GM21528 (cell line): Measurements from ENCODE around the gene GOLGB1.
"Not testable (repeated sequence)": the region's sequence is repeated elsewhere in the genome, so short reads cannot be mapped to it uniquely, and the experiment has no call there.

Experiments
- ATAC-seq: cut with Tn5 transposase; IDR thresholded peaks from one replicate; pipeline ENCODE4 v1.9.1; 2021; ENCODE audit warnings: mild to moderate bottlenecking, moderate library complexity; ENCODE audit not compliant: unreplicated experiment, low FRiP score

The GOLGB1 gene

DNA sequence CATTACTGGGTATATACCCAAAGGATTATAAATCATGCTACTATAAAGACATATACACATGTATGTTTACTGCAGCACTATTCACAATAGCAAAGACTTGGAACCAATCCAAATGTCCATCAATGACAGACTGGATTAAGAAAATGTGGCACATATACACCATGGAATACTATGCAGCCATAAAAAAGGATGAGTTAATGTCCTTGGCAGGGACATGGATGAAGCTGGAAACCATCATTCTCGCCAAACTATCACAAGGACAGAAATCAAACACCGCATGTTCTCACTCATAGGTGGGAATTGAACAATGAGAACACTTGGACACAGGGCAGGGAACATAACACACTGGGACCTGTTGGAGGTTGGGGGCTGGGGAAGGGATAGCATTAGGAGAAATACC, 6.4 kb downstream of the GOLGB1 start:
- not testable (repeated sequence) for ATAC-seq

DNA sequence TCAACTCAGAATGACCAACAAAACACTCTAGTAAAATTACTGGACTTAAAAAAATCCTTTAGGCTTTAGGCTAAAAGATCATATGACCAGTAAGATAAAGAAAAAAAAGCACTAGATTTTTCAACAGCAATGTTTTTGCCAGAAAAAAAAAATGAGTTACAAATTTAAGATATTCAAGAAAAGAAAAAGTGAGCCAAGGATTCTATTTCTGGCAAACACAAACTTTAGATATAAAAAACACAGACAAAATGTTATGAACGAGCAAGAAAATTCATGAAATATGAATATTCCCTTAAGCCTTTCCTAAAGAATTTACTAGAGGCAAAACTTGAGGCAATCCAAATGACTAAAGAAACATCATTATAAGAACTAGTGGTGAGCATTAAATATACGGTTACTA, 8.6 kb downstream of the GOLGB1 start:
- no peak for ATAC-seq

DNA sequence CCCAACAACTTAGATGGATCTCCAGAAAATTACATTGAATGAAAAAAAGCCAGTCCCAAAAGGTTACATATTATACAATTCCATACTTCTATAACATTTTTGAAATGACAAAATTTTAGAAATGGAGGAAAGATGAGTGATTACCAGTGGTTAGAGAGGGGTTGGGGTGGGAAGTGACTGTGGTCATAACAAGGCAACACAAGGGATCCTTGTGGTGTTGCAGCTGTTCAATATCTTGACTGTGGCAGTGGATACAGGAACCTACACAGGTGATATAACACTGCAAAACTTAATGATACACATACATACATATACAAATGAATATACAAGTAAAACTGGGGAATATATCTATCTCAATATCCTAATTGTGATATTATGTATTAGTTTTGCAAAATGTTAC, 9.6 kb downstream of the GOLGB1 start:
- no peak for ATAC-seq

DNA sequence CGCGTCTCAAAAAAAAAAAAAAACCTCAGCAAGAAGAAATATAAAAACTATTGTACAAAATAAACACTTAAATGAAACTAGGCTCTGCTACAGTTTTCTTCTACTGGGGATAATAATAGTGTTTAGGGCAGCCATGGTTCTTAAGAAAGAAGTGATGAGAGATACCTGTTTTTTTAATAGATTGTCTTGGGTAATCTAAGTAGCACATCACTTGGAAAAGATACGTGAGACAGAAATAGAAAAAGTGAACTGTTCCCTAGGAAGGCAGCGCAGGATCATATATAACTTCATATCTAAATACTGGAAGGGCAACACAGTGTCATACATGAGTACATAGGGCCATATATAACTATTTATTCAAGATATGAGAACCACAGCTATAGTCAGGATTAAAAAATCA, 11.9 kb downstream of the GOLGB1 start:
- no peak for ATAC-seq

DNA sequence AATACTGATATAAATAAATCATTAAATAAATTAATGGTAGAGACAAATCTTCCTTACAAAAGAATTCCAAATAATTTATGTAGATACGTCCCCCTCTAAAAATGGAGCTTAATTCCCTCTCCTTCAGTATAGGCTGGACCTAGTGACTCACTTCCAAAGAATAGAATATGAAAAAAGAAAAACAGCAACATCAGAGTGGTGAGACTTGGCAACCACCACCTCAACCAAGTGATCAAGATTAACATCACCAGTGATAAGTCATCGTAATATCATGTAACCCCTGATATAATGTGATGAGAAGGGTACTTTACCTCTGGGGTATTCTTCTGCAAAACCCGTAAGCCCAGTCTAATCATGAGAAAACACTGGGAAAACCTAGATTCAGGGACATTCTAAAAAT, 13.4 kb downstream of the GOLGB1 start:
- no peak for ATAC-seq

DNA sequence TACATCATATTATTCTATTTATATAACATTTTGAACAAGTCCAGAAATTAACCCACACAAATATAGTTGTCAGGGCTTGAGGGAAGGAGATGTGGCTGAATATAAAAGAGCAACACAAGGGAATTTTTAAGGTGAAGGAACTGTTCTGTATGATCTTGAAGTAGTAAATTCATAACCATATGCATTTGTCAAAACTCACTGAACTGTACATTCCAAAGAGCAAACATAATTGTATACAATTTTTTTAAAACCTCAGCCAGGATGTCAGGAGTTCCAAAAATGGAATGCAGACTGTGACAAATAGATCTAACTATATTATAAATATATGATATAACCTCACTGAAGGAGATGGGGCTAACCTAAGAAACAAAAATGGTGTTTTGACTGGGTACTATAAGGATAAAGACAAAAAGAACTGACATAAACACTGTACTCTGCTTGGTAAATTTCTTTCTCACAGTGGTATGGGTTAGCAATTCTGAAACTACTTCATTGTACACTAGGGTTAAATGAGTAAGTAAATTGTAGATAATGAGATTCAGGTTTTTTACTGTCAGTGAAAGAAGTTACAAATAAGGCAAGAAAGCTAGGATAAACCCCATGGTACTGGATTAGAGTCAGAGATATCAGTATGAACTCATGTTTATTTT, 14.4 kb downstream of the GOLGB1 start:
- peak; percentile 91 for ATAC-seq

DNA sequence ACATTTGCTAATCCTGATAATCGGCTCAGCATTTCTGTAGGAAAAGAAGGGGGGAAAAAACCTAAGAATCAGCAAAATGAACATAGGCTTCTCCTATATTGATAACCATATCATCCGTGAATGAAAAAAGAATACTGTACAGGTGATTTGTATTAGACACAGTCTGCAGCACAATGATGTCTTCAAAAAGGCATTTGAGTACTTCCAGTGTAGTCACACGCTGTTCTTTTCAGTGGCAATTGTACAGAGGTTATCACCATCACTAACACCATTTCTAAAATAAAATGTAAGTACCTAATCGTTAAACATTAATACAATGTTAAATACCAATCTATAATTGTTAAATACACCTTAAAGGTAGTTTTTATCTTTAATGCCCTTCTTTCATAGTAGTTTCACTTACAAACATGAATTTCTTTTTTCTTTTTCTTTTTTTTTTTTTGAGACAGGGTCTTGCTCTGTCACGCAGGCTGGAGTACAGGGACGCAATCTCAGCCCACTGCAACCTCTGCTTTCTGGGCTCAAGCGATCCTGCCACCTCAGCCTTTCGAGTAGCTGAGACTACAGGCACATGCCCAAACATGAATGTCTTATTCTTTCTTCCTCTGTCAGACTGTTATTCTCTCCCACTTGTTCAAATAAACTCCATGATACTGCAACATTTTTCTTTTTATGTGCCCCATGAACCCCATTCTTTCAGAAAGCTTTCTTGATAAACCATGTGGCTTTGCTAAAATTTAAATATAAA, 18.4 kb downstream of the GOLGB1 start:
- no peak for ATAC-seq

DNA sequence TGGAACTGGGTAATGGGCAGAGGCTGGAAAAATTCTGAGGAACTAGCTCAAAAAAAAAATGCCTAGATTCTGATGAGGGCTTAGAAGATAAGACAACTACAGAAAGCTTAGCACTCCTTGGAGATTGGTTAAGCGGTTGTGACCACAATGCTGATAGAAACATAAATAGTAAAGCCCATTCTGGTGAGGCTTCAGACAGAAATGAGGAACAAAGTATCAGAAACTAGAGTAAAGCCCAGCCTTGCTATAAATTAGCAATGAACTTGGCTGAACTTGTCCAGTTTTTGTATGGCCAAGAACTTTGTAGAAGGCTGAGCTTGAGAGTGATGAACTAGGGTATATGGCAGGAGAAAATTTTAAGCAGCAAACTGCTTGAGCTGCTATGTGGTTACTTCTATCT, 25.4 kb downstream of the GOLGB1 start:
- ATAC-seq, result peak; percentile 88

DNA sequence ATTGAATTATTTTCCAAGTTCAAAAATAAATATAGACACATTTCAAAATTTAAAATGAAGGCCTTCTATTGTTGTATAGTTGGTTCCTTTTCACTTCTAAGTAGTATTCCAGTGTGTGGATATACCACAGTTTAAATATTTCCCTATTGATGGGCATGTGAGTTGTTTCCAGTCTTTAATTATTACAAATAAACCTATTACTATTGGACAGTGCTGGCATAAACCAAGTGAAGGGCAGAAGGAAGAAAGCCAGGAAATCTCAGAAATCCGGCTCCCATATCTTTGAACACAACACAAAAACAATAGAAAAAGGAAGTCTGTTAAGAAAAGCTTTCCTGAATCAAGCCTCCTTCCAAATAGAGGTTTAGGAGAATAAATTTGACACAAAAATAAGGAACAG, 26.1 kb downstream of the GOLGB1 start:
- ATAC-seq, result no peak

DNA sequence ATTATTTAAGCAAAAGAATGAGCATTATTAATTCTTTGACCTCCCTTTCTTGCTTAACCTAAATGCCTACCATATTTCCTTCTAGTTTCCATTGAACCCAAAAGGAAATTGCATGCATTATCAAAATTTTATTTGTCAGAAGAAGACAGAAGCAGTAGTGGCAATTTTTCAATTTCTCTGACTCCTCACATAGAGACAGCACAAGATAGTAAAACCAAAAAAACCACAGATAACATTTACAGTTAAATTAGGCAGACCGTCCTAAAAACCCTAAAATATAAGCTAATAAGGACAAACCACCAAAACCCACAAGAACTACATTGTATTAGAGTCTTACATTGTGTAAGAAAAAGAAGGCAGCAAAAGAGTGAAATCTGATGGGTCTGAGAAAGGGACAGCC, 27.1 kb downstream of the GOLGB1 start:
- ATAC-seq, result no peak

DNA sequence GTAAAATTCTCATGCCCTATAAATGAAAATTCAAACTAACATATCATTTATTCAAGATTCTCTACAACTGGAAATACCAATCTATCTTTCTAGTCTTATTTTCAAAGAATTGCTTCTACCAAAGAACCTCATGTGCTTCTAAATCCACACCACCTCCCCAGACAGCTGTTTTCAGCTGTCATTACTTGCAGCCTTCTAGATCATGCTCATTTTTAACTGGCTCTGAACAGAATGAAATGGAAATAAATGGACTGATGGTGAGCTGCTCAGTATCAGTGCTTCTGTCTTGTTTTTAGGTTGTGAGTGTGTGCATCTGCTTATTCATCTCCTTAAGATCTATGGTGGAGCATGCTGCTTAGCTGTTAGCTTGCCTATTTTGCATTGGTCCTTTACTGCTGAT, 29.4 kb downstream of the GOLGB1 start:
- ATAC-seq, result no peak

DNA sequence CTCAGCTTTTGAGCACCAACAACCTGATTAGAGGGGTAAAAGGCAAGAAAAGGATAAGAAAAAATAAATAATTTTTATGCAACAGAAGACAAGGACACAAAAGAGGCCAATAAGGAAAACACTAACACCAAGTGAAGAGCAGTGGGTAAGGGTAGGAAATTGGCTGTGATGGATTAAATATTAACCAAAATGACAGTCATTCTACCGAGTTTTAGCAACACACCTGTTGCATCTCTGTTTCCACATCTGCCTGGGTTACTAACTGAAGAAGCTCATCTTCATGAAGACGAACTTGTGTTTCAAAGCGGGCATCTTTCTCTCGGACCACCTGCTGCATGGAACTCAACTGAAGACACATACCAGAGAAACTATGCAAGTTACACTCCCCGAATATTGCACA, 30.1 kb downstream of the GOLGB1 start:
- no peak for ATAC-seq

DNA sequence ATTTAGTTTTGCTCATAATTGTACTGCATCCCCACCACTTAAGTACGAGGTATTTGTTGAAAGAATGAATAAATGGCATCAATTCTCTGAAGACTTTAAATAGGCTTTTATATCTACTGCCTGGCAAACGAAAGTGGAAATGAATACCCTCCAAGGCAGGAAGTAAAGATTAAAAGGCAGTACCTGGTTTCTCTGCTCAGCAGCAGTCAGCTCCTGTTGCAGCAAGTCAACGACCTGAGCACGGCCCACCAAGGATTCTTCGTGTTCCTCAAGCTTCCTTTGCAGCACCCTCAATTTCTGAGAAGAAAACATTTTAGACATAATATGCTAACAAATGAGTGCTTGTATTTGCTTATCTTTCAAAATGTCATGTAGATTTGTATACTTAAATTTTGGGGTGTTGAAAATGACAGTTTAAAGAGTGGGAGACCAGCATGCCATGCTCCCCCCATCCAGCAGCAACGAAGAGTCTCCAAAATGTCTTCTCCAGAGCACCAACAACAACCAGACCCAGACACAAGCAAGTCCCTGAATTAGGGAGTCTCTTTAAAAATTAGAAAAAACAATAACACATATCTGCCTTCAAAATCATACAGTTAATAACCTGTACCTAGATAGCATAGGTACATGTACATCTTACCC, 31.2 kb downstream of the GOLGB1 start:
- ATAC-seq, result no peak

DNA sequence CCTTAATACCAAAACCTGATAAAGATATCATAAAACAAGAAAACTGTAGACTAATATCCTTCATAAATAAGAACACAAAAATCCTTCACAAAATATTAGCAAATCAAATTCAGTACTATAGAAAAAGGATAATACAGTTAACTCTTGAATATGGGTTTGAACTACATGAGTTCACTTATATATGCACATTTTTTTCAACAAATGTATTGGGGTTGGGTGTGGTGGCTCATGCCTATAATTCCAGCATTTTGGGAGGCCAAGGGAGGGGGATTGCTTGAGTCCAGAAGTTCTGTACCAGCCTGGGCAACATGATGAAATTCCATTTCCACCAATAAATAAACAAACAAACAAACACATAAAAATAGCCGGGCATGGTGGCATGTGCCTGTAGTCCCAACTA, 39.2 kb downstream of the GOLGB1 start:
- no peak for ATAC-seq

DNA sequence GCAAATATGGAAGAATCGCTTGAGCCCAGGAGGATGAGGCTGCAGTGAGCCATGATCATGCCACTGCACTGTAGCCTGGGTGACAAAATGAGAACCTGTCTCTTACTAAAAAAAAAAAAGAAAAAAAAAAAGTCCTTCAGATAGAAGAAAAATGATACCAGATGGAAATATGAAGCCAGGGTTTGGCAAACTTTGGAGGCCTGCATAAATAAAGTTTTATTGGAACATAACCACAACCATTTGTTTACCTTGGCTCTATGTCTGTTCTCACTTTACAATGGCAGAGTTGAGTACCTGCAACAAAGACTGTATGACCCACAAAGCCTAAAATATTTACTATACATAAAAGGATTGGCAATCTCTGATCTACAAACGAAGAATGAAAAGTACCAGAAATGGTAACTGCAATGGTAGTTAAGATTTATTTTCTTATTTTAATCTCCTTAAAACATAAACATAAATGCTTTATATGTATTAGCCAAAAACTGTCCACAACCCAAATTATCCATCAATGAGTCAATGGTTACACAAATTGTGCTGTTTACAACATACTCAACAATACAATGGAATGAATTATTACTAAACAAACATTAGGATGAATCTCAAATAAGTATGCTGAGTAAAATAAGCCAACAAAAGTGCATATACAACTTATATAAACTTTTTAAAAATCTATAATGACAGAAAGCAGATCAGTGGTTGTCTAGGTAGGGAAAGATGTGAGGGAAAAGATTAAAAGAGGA, 41.8 kb downstream of the GOLGB1 start:
- ATAC-seq, result no peak

DNA sequence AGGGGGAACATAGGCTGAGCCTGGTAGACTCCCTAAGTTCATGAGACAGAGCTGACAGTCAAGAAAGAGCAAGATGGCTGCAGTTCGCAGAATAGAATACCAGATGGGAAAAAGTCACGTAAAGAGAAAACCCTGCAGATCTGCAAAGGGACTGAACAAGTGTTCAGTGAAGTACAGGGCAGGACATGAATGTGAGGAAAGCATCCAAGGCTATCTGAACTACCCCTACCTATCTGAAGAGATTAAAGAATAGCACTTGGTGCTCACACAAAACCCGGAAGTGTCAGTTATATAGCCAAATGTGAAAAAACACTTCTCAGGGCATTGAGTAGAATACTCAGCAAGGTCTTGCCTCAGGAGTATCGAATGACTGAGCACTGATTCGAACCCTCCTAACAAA, 44.0 kb downstream of the GOLGB1 start:
- ATAC-seq, result no peak

DNA sequence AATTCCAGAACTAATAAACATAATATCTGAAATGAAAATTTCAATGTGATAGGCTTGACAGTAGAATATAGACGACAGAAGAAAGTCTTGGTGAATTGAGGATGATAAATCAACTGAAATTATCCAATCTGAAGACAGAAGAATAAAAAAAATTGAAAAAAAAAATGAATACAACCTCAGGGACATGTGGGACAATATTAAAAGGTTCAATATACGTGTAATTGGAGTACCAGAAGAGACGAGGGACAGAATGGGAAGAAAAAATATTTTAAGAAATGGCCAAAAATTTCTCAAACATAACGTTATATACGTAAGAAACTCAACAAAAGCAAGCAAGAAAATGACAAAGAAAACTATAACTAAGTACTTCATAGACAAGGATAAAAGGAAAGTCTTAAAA, 45.6 kb downstream of the GOLGB1 start:
- no peak for ATAC-seq

DNA sequence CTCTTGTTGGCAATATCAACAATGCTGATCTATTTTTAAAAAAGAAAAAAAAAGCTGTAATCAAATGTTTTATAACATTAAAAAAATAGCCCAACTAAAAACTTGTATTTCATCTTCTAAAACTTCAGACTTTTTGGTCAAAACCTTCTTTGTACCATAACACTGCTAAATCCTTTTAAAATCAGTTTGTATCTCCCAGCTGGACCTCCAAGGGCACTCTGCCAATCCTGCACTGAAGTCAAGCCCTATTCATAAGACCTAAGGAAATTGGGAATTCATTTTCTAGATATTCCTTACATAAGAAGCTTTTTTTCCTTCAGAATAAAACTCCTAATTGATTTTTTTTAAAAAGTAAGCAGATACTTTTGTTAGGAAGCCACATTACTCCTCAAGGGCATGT, 50.6 kb downstream of the GOLGB1 start:
- no peak for ATAC-seq

DNA sequence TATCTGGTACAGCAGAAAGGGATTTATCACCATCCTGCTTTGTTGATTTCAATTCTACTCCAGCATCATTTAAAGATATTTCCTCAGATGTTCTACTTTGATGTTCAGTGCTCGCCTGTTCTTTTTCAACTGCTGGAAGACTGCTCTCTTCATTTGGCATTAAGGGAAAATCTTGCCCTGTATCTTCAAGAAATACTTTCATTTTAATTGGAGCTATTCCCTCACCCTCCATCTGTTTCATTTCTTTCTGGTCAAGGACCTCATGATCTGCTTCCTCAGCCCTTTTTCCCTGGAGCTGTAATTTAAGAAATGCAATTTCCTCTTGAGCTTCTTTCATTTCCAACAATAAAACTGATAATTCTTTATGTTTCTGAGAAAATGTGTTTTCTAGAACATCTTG, 51.1 kb downstream of the GOLGB1 start:
- no peak for ATAC-seq

DNA sequence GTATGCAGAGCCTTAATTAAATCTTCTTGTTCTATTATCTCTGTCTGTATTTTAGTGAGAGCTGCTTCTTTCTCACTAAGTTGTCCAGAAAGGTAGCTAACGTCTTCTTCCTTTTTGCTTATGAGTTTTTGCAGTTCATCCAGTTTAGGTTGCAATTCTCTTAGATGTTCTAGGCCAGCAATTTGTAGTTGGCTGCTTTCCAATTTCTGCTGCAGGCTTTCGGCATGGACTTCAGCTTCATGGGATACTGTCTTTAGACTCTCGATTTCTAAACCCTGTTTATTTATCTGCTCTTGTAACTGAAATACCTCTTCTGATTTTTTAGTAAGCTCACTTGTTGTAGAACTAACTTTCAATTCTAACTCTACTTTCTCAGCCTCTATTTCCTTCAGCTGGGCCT, 53.4 kb downstream of the GOLGB1 start:
- ATAC-seq, result no peak

DNA sequence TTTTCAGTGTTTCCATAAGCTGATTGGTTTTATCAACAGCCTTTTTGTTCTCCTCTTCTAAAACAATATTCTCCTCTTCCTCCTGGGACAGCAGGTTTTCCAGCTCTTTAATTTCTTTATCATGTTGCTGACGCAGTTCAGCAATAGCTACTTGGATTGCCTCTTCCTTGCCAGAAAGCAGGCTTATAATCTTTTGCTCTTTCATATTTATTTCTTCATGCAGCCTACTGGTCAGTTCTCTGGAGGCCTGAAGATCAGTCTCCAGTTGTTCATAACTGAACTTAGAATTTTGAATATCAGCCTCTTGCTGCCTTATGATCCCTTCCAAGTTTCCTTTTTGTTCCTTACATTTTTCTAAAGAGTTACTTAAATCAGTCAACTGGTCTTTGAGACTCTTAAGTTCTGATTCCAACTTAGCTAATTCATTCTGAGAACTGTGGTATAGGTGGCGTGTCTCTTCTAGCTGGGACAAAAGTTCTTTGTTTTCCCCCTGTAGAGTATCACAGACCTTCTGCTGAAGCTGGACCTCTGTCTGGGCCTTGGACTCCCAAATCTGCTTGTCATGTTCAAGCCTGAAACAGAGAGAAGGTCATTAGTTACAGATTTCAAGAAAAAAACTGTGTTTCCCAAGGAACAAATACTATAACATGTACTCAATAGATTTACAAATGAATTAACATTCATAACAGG, 57.4 kb downstream of the GOLGB1 start:
- no peak for ATAC-seq
